OCI-LY7 (cell line): ENCODE results near the gene TRIM51G.
"Not testable (repeated sequence)": the region's sequence is repeated elsewhere in the genome, so short reads cannot be mapped to it uniquely, and the experiment has no call there.

Experiments used
- EZH2phosphoT487 ChIP-seq: fragments of 200-600 bp; sonication (generic); IDR thresholded peaks from 2 replicates; pipeline ENCODE4 v1.6.1; 2018; ENCODE audit warnings: low read depth, borderline replicate concordance, mild to moderate bottlenecking, mixed run types, antibody characterized with exemption, low read length, moderate library complexity, mixed read lengths
- TF ChIP-seq, protein P1 (sequence below): fragments of 200-600 bp; sonication (generic); conservative IDR thresholded peaks from 2 replicates; pipeline ENCODE4 v1.5.1; 2014; ENCODE audit warnings: mild to moderate bottlenecking, antibody characterized with exemption, low read length, moderate library complexity, mixed read lengths

DNA sequence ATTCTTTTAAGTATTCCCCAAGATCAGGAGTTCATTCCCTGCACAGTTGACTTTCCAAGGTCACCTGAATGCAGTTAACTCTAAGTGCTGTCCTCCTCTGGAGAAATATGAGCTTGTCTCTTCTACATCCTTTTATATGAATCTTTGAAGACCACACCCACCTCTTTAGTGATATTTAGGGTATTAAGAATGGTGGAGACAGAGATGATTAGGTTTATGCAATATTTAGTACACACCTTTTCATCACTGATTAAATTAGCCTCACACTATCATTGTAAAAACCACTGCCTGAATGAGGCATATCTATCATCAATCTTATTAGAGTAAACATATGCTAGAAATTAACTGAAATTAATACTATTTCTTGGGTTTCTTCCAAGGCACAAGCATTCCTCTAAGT is at the start of gene TRIM51G:
- TF ChIP-seq, protein P1, sequence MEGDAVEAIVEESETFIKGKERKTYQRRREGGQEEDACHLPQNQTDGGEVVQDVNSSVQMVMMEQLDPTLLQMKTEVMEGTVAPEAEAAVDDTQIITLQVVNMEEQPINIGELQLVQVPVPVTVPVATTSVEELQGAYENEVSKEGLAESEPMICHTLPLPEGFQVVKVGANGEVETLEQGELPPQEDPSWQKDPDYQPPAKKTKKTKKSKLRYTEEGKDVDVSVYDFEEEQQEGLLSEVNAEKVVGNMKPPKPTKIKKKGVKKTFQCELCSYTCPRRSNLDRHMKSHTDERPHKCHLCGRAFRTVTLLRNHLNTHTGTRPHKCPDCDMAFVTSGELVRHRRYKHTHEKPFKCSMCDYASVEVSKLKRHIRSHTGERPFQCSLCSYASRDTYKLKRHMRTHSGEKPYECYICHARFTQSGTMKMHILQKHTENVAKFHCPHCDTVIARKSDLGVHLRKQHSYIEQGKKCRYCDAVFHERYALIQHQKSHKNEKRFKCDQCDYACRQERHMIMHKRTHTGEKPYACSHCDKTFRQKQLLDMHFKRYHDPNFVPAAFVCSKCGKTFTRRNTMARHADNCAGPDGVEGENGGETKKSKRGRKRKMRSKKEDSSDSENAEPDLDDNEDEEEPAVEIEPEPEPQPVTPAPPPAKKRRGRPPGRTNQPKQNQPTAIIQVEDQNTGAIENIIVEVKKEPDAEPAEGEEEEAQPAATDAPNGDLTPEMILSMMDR: not testable (repeated sequence)
- not testable (repeated sequence) for TF ChIP-seq EZH2phosphoT487
